Tracheal epithelial cell (primary cell): ENCODE results near the gene FEN1. TPM values are rescaled to one million over a fixed set of nuclear protein-coding genes. Genes with fewer than 3 reads are reported as not detected.

Experiments used
- total RNA-seq: library from RNA; depleted of rRNA; stranded (reverse); fragments of >200 nt; gene quantifications from 2 replicates; pipeline ENCODE4 v1.2.1, GENCODE V29; 2014

The FEN1 gene, protein sequence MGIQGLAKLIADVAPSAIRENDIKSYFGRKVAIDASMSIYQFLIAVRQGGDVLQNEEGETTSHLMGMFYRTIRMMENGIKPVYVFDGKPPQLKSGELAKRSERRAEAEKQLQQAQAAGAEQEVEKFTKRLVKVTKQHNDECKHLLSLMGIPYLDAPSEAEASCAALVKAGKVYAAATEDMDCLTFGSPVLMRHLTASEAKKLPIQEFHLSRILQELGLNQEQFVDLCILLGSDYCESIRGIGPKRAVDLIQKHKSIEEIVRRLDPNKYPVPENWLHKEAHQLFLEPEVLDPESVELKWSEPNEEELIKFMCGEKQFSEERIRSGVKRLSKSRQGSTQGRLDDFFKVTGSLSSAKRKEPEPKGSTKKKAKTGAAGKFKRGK
- 3.2 and 12.5 TPM in 2 replicates for total RNA-seq

DNA sequence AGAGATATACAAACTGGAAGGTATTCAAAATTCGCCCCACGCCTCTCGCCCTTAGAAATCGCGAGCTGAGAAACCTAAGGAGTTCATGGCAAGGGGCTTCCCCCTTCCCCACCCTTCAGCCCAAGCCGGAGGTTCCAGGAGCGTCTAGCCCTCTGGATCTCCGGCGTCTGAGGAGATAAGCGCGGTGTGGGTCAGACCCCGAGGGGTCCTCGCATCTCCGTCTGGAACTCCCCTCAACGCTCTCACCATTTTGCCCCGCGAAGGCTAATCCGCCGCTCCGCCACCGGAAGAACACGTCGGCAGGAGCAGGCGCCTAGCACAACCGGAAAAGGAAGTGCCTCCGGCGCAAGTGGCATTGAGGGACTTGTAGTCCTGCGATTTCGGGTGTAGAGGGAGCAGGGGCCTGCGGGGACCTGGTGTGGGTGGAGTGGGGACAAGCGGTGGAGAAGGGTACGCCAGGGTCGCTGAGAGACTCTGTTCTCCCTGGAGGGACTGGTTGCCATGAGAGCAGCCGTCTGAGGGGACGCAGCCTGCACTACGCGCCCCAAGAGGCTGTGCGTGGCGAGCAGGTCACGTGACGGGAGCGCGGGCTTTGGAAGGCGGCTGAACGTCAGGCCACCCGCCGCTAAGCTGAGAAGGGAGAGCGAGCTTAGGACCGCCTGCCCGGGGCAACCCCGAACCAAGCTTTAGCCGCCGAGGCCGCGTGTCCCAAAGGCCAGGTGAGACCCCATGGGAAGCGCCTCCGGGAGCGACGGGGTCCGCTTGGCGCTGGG lies at the start of gene FEN1, which contains the start of gene TMEM258:
TSS of gene FEN1 (plus strand) at position 602 of the 773 bp plus-strand sequence. CDS start 2,451 bp downstream, outside the sequence.
TSS of gene TMEM258 (minus strand) at position 290 of the 773 bp plus-strand sequence. CDS start at position 249, 41 bp downstream.

DNA sequence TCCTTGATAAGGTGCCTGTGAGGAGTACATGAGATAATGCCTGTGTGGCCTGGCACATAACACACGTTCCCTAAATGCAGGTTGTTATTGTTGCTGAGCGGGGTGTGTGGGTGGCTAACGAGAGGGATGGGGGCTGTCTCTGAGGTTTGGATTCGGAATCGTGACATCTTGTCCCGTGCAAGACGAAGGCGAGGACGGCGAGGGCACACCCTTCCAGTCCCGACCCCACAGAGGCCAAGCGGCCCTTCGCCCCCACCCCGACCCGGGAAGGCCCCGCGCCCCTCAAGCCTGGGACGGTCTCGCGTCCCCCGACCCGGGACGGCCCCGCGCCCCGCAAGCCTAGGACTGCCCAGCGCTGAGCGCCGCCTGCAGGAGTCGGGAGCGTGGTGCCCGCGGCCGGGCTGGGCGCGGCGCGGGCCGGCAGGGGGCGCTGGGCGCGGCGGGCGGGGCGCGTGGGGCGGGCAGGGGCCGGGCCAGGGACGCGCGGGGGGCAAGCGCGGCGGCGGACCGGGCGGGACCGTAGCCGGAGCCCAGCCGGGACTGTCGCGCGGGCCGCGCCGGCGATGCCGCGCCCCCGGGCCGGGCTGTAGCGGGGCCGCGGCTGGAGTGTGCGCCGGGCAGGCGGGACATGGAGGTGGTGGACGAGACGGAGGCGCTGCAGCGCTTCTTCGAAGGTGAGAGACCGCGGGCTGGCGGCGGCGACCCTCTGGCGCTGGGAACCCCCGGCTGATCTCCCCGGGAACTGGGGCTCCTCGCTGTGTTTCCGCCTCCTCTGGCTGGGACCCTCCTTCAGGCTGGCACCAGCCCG lies 40.4 kb upstream of the FEN1 start, which contains the start of gene MYRF:
TSS of gene MYRF (plus strand) at position 520 of the 808 bp plus-strand sequence. CDS start at position 629, 109 bp downstream.

DNA sequence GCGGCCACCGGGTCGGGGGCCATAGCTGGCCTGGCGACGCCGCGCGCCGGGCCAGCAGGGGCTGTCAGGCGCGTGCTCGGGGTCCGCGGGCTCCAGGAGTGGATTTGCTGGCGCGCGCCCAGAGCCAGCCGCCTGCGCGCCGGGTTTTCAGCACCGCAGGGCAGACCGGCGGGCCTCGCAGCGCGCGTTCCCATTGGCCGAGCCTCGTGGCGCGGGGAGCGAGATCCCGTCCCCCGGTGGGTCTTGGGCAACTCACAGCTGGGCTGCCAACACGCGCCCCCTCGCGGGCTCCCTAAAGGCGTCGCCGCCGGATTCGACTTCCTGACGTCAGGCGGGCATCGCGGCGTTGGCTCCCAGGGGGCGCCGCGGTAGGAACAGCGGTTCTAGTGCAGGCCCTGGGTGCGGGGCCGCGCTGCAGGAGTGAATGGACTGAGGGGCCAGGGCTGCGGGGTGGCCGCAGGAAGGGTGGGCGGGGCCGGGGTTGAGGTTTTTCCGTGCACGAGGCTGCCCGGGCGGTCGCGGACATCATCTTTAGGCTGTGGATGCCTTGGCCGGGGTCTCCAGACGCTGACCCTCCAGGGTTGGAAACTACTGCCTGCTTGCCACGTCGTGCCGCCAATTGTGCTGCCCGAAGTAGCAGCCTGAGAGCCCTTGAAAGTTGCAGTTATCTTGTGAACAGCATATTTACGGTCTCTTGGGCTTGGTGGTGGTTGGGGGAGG lies 24.2 kb downstream of the FEN1 start, which contains the start of gene FADS1:
TSS of gene FADS1 (minus strand) at position 268 of the 720 bp plus-strand sequence. CDS start at position 194, 74 bp downstream.

DNA sequence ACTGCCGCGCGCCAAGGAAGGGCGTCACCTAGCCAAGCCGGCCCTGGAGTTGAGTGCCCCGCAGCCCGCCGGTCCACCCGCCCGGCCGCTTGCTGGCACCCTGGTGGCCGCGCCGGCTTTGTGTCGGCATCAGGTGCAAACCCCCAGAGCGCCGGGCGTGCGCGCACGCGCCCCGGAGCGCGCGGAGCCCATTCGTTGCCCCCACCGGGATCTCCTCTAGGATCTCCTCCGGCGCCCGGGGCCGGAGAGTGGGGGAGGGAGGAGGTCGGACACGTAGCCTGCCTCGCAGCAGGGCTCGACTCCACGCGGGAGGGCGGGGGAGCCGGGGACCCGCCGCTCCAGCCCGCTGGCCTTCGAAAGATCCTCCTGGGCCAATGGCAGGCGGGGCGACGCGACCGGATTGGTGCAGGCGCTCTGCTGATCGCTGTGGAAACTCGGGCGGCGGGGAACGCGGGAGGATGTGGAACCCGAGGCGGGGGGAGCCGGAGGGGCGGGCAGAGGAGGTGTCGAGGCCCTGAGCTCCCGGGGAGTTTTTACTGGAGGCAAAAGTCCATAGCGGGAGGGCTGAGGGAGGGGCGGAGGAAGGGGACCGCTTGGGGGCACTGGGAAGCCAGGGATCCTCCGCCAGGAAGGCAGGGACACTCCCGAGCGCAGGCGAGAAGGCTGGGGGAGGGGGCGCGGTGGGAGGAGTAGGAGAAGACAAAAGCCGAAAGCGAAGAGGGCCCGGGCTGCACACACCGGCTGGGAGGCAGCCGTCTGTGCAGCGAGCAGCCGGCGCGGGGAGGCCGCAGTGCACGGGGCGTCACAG lies 35.1 kb downstream of the FEN1 start, which contains the start of gene FADS2:
TSS of gene FADS2 (plus strand) at position 730 of the 808 bp plus-strand sequence. CDS start 91 bp downstream, outside the sequence.

Other genes with a start within 250 kb of the FEN1 start
- 13.4 and 17.6 TPM in 2 replicates for gene SYT7, start 211.8 kb upstream of the FEN1 start, total RNA-seq
- under 0.01 and 0.96 TPM in 2 replicates for gene DAGLA, start 112.5 kb upstream of the FEN1 start, total RNA-seq
- under 0.01 and 0.72 TPM in 2 replicates for gene MYRF, start 40.3 kb upstream of the FEN1 start, total RNA-seq
- gene TMEM258, start 312 bp upstream of the FEN1 start, total RNA-seq = 30.8 and 38.4 TPM in 2 replicates
- 40.2 and 79.7 TPM in 2 replicates for gene FADS1, start 24.1 kb downstream of the FEN1 start, total RNA-seq
- gene FADS2, start 35.4 kb downstream of the FEN1 start, total RNA-seq = 63.5 and 143 TPM in 2 replicates
- 22.6 and 97.4 TPM in 2 replicates for gene FADS3, start 98.6 kb downstream of the FEN1 start, total RNA-seq
- 1.1 and 1.9 TPM in 2 replicates for gene RAB3IL1, start 124.7 kb downstream of the FEN1 start, total RNA-seq
- gene BEST1, start 157.4 kb downstream of the FEN1 start, total RNA-seq = 1.5 and 1.7 TPM in 2 replicates
- gene FTH1, start 174.7 kb downstream of the FEN1 start, total RNA-seq = 1,587 and 1,777 TPM in 2 replicates